Stimulated activated CD8-positive, alpha-beta memory T cell treated with anti-CD3 and anti-CD28 coated beads, Interleukin-12 subunit alpha, Interleukin-12 subunit beta, amount 100 ng/mL, for 4 hours (primary cell): Measurements from ENCODE around the gene ABHD12B.

ENCODE experiments used
- DNase-seq: peaks from one replicate; pipeline ENCODE4 v3.0.0-alpha.2; 2020; ENCODE audit warnings: low read depth

ABHD12B gene

DNA sequence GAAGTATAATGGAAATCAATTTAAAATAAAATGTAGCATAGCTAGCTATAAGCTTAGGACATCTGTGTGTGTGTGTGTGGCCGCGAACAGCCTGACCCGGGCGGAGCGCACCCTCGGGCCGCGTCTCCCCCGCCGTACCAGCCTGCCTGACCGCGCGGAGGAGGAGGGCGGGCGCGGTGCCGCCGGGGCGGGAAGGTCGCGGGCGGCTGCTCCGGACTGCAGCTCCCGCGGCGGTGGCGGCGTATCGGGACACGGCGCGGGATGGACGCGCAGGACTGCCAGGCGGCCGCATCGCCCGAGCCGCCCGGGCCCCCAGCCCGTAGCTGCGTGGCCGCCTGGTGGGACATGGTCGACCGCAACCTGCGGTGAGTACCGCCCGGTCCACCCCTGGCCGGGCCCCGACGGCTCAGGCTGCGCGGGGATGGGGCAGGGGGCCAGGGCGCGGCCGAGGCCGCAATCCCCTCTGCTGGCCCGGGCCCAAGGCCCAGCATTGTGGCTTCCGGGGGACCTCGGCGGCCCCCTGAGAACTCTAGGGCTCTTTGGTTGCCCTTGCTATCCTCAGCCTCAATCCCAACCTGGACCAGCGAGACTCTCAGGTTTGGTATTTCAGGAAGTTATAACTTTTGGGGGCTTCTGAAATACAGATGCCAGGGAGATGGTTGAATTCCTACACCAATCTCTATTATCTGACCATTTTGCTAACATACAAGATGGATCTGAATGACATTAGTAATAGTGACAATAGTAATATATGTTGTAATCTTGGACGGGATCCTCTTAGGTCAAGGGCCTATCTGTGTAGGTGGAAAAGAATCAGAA, at the start of gene ABHD12B:
TSS of gene ABHD12B (plus strand) at position 140 of the 819 bp plus-strand sequence. CDS start at position 262, 122 bp downstream.
- no peak for DNase-seq

DNA sequence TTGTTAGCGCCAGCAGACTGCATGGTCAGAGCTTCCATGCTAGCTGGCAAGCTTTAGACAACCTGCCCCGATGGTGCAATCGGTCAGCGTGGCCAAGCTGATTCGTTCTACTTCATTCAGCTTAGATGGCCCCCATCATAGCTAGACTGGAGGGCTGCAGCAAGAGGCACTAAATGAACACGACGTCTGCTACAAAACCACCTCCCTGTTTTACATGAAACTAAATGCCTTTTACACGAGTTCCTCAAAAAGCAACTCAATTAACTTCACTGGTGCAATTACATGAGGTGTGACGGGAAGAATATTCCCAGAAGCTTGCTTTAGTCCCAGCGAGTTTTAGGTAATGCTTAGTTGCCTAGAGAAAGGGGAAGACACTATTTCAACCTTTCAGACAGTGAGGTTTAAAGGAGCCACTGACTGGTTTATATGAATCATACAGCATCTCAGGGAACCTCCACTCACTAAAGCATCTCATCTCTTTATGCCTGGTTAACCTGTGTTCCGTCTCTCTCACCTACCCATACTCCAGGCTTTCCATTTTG, 49.3 kb upstream of the ABHD12B start:
- no peak for DNase-seq

DNA sequence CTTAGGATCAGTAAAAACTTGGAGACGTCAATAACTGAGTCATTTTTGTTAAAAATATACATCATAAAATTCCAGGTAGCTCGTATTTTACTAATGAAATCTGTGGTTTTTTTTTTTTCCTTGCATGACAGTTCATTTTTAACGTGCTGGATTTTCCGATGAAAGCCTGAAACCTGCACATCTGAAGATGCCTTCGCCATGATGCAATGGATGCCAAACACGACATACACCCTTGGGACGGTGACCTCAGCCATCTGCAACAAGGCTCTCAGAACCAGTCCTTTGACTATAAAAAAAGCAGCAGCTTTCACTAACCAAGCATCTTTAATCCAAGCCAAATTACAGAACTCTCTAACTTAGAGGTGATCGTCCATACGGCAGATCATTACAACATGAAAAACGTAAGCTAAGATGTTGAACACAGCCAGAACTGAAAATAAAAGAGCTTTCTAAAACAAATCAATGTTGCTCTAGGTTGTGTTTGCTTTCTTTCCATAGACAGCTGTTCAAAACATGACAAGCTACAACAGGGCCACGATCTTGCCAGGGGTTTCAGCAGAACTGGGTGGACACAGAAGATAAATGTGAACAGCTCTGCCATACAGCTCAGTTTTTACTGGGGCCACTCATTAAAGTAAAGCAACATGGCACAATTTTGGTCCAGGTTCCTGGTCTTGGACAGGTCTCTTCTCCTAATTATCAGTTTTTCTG, 48.6 kb upstream of the ABHD12B start:
- DNase-seq, result no peak

DNA sequence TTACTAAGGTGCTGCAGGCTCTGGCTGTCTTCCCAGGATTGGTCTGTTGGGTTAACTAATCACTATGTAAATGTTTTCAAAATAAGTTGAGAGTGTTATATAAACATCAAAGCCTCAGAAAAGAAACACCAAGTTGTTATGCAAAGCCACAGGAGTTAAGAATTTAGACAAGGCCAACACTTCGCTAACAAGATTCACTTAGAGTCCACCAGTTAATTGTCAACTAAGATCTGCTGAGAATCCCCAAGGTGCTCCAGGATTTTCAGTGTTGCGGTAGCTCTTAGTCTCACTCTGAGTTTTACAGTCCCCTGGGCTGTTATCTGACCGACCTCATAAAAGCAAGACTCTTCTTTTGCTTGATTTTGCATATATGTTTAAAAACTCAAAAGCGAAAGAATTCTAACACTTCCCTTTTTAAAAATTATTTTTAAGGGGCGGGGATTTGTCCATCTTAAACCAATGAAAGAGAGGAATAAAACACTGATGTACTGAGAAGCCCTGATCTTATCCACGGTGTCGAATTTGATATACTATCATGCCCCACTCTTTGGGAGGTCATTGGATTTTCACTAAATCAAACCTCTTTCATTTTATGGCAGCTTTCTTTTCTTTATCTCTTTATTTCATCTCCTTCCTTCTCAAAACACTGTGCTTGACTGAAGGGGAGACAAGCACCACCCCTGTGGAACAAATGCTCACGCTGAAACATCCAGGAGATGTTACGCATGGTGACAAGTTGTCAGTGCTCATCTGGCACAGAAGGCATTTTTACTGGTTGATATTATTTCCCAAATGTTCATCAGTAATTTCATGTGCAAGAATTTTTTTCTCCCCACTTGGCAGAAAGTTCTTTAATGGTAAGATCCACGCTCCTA, 47.9 kb upstream of the ABHD12B start:
- DNase-seq, result no peak

DNA sequence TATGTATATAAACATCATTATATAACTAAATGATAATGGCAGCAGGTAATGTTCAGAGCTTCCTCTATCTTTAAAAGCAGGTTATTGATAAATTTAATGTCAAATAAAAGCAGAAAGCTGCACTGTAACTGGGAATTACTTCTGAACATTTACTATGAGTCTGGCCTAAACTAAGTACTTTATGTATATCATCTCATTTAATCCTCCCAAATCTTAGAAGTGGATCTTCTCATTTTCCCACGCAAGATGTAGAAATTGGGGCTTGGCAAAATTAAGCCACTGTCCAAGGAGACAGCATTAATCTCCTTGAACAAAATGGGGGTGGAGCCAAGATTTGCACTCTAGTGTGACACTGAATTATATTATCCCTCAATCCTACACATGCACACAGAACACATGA, 46.5 kb upstream of the ABHD12B start:
- no peak for DNase-seq

GRCh38 chr14:50826681-50827080, 45.2 kb upstream of the ABHD12B start:
- DNase-seq, result no peak

DNA sequence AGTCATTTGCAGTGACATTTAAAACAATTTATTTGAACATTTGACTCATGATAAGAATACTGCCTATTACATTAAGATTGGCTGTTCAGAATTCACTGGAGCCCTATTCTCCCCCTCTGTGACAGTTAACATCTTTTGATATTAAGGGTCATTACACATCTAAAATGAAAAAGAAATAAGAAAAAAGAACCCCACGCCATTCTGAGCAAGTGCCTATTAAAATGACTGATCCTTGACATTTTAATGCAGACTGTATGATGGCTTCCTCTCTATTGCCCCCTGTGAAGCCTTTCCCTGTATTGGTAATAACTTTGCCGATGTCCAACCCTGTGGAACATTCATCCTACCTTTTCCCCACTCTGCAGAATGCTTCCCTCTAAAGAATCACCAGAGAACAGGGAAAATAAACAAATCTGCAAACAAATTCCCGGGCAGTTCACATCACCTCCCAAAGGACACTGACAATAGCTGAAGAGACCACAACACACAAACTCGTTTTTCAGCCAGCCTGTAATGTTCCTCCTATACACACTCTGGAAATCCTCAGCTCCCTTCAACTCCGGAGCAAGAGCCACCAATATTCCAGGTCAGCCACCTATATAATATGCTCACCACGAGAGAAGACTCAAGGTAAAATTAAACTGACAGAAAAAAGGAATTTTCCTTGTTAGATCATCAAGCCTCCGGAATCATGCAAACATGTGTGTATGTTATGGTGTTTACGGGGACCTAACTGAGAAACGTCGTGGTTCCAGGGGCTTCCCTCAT, 42.9 kb upstream of the ABHD12B start:
- no peak for DNase-seq

DNA sequence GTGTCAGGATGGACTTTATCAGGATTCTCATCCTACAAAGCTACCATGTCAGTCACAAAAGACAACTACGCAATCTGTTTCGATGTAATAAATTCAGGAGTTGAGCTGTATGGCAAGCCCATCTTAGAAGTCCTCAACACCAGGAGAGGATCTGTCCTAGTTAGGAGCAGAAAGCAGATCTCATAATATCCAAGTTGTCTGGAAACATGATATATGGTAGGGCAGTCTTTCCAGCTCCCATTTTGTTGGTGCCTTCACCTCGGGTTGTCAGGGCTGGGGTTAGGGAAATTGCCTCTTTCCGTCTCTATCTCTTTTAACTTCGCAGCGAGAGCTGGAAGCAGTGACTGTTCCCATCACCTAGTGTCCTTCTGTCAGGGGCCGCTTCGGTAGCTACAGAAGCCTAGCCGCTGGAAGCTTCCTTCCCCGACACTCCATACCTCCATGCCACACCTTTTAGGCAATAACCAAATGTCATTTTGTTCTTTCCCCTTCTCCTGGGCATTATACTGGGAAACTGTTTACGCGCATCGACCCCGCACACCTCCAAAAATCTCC, 42.3 kb upstream of the ABHD12B start:
- DNase-seq, result no peak

- peak; percentile 62 for DNase-seq
These were observed 41.6 kb upstream of the ABHD12B start for GRCh38 chr14:50830044-50830931.

GRCh38 chr14:50830932-50831725, 40.7 kb upstream of the ABHD12B start, which contains the start of gene NIN:
Gene NIN (minus strand): TSS chr14:50831162. CDS start chr14:50822056, 9,106 bp downstream.
- peak; percentile 64 for DNase-seq

DNA sequence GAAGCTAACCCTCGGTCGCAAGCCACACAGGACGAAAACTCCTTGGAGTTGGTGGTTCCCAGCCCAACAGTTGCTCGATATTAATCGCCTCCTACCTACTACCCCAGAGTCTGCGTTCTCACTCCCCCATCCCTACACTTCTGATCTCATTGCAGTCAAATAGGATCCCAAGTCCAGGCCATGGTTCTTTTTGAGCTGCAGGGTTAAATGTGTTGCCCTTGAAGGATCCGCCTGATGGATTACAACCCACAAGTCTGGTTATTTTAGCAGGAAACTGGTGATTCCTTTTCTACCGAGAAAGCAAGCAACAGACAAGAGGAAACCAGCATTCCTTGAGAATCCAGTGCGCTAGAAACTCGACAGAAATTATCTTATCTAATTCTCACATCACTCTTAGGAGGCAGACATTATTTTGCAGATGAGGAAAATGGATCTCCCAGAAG, 40.1 kb upstream of the ABHD12B start:
- no peak for DNase-seq

GRCh38 chr14:50832935-50833630, 38.8 kb upstream of the ABHD12B start:
- DNase-seq, result no peak

DNA sequence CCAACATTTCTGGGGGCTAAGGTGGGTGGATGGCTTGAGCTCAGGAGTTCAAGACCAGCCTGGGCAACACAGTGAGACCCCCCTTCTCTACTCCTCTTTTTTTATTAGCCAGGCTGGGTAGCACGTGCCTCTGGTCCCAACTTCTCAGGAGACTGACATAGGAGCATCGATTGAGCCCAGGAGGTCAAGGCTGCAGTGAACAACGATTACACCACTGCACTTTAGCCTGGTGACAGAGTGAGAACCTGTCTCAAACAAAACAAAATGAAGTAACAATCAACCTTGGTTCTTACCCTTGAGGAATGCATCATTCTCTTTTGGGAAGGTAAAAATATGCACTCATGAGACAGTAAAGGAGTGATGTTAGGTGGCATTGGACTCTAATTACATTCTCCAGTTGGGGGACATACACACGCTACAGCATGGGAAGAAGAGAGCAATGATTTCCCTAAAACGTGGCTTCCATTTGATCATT, 37.0 kb upstream of the ABHD12B start:
- no peak for DNase-seq

- DNase-seq, result no peak
These were observed 36.6 kb upstream of the ABHD12B start for GRCh38 chr14:50835280-50835679.

DNA sequence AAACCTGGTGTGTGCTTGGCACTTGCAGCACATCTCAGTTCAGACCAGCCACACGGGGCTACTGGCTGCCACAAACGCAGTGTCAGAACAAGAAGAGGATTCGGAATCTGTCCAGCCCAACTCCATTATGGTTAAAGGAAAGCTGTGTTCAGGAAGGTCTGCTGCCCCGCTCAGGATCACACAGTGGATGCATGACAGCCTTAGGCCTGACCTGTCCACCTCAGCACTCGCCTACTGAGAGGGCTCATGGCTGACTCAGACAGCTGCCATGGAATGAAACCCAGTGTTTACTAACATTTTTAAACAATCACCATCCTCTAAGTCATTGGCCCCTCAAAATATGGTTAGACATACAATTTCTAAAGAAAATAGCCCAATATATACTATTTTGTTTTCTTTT, 35.3 kb upstream of the ABHD12B start:
- no peak for DNase-seq

GRCh38 chr14:50837271-50837670, 34.6 kb upstream of the ABHD12B start:
- DNase-seq, result no peak

GRCh38 chr14:50837850-50838470, 33.9 kb upstream of the ABHD12B start:
- no peak for DNase-seq

- no peak for DNase-seq
These were observed 32.8 kb upstream of the ABHD12B start for GRCh38 chr14:50839048-50839447.
